ENCODE results near the gene TH. TPM values are rescaled to one million over a fixed set of nuclear protein-coding genes. Genes with fewer than 3 reads are reported as not detected.

Gene TH
- total RNA-seq, 1 experiment from 2014 or later: not detected

Other genes starting within 250 kb of the TH start
- gene MRPL23, start 224.5 kb downstream of the TH start, total RNA-seq (2014; rRNA removed): 191 and 219 TPM in 2 replicates
- gene H19, start 174.0 kb downstream of the TH start, total RNA-seq (2014; rRNA removed): 4,327 and 6,113 TPM in 2 replicates
- gene IGF2, start 32.4 kb downstream of the TH start, total RNA-seq (2014; rRNA removed): 106 and 173 TPM in 2 replicates
- not detected in 2 replicates for gene INS, start 10.6 kb downstream of the TH start, total RNA-seq (2014; rRNA removed)
- not detected in 2 replicates for gene ASCL2, start 98.8 kb upstream of the TH start, total RNA-seq (2014; rRNA removed)
- gene C11orf21, start 130.1 kb upstream of the TH start, total RNA-seq (2014; rRNA removed): not detected in 2 replicates
- gene TSPAN32, start 130.2 kb upstream of the TH start, total RNA-seq (2014; rRNA removed): not detected in 2 replicates
- gene CD81, start 205.5 kb upstream of the TH start, total RNA-seq (2014; rRNA removed): 265 and 305 TPM in 2 replicates
- gene TSSC4, start 228.9 kb upstream of the TH start, total RNA-seq (2014; rRNA removed): 51.6 and 61.5 TPM in 2 replicates